ENCODE results near the gene EMP2. TPM values are rescaled to one million over a fixed set of nuclear protein-coding genes. Genes with fewer than 3 reads are reported as not detected.

EMP2 gene
- total and polyA plus RNA-seq, 8 donors = 10.7 to 60.9 (median 38.8) TPM

DNA sequence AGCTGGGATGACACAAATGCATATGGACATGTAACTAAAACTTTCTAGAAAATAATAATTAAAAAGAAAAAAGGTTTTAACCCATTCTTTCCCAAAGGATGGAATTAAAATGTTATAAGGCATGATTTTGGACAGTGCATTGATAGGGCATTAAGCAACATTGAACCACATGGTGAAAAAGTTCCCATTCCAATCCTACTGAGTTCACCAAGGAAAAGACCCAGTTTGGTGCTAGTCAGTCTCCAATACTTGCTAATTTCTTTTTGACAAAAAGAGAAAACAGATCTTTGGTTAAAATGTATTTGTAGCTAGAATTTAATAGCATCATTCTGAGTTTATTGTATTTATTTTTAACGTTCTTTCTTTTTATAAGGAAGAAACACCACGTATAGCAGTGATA lies 28.1 kb downstream of the EMP2 start:
- Histone ChIP-seq H3K9me3 (peaks cover 0 to 12% (median 8%) of the 10 kb centered on the region in 4 donors), H3K36me3 (peaks cover 1 to 25% (median 10%) of the 10 kb centered on the region in 4 donors), H3K4me3 (no peak overlapping the region), H3K27ac (no peak overlapping the region), H3K27me3 (no peaks in the 10 kb centered on the region), H3K4me1 (peaks cover 0 to 44% (median 16%) of the 10 kb centered on the region in 4 donors)
- no peak for DNase-seq
- intact Hi-C loops (cut with DNase I; ENCODE audit: low total_unique reads) = no loop called here
- WGBS, 5 donors = 82 to 93% (median 85%) methylated on average over 2 of the region's 2 CpGs
- TF ChIP-seq POLR2A (IDR thresholded peaks at IDR 0.05) = no peak

DNA sequence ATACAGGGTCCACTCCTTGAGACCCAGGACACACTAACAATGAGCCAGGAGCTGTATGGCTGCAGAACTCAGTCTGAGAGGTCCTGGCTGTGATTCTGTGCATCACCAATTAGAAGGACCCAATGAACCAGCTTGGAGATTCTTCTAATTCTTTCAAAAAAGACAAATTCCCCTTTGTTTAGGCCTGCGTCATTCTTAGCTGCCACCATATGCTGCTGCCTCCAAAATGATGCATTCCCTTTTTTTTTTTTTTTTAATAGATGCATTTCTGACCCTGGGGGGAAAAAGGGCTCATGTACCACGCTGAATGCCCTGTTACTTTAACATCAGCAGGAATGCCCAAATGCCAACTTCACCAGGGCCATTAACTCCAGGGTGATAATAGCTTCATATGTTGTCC lies 28.5 kb downstream of the EMP2 start:
- Histone ChIP-seq H3K4me3 (no peak overlapping the region), H3K4me1 (peaks cover 0 to 40% (median 13%) of the 10 kb centered on the region in 4 donors), H3K36me3 (peaks cover 5 to 29% (median 14%) of the 10 kb centered on the region in 4 donors), H3K9me3 (peaks cover 0 to 12% (median 8%) of the 10 kb centered on the region in 4 donors), H3K27ac (no peak overlapping the region), H3K27me3 (no peaks in the 10 kb centered on the region)
- intact Hi-C loops (cut with DNase I; ENCODE audit: low total_unique reads) = no loop called here
- TF ChIP-seq, protein P1, sequence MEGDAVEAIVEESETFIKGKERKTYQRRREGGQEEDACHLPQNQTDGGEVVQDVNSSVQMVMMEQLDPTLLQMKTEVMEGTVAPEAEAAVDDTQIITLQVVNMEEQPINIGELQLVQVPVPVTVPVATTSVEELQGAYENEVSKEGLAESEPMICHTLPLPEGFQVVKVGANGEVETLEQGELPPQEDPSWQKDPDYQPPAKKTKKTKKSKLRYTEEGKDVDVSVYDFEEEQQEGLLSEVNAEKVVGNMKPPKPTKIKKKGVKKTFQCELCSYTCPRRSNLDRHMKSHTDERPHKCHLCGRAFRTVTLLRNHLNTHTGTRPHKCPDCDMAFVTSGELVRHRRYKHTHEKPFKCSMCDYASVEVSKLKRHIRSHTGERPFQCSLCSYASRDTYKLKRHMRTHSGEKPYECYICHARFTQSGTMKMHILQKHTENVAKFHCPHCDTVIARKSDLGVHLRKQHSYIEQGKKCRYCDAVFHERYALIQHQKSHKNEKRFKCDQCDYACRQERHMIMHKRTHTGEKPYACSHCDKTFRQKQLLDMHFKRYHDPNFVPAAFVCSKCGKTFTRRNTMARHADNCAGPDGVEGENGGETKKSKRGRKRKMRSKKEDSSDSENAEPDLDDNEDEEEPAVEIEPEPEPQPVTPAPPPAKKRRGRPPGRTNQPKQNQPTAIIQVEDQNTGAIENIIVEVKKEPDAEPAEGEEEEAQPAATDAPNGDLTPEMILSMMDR (IDR thresholded peaks at IDR 0.05) = no peak
- TF ChIP-seq POLR2AphosphoS5 (IDR thresholded peaks at IDR 0.05) = no peak
- TF ChIP-seq POLR2A (IDR thresholded peaks at IDR 0.05) = no peak
- TF ChIP-seq EP300 (IDR thresholded peaks at IDR 0.05) = no peak
- DNase-seq = no peak
- WGBS, 5 donors = 79 to 92% (median 84%) methylated on average over 2 of the region's 2 CpGs

DNA sequence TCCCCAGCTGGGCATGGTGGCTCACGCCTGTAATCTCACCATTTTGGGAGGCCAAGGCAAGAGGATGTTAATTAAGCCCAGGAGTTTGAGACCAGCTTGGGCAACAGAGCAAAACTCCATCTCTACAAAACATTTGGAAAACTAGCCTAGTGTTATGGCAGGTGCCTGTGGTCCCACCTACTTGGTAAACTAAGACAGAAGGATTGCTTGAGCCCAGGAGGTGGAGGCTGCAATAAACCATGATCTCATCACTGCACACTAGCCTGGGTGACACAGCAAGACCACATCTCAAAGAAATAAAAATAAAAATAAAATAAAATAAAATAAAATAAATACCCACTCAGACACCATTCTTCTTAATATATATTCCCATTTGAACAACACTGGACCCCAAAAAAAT lies 32.0 kb downstream of the EMP2 start:
- Histone ChIP-seq H3K36me3 (peaks cover 31 to 63% (median 49%) of the 10 kb centered on the region in 4 donors), H3K9me3 (peaks cover 0 to 12% (median 8%) of the 10 kb centered on the region in 4 donors), H3K4me1 (peaks cover 0 to 20% (median under 1%) of the 10 kb centered on the region in 4 donors), H3K27ac (no peak overlapping the region), H3K27me3 (no peaks in the 10 kb centered on the region), H3K4me3 (no peak overlapping the region)
- TF ChIP-seq EP300 (IDR thresholded peaks at IDR 0.05) (no peak), POLR2AphosphoS5 (IDR thresholded peaks at IDR 0.05) (no peak), POLR2A (IDR thresholded peaks at IDR 0.05) (no peak)
- TF ChIP-seq, protein P1 (IDR thresholded peaks at IDR 0.05) = no peak
- WGBS, 5 donors = 94 to 100% (median 98%) methylated on average over 1 of the region's 1 CpG
- intact Hi-C loops (cut with DNase I; ENCODE audit: low total_unique reads) = no loop called here
- DNase-seq = no peak

DNA sequence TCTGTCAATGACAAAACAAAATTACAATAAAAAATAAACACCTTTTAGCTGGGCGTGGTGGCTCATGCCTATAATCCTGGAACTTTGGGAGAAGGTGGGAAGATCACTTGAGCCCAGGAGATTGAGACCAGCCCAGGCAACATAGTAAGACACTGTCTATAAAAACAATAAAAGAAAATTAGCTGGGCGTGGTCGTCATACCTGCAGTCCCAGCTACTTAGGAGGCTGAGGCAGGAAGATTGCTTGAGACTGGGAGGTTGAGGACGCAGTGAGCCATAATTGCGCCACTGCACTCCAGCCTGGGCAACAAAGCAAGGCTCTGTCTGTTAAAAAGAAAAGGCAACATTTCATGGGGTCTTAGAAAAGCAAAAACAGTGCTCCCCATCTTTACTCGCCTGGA lies 32.7 kb downstream of the EMP2 start:
- Histone ChIP-seq H3K4me3 (no peak overlapping the region), H3K27ac (no peak overlapping the region), H3K9me3 (peaks cover 0 to 12% (median 8%) of the 10 kb centered on the region in 4 donors), H3K36me3 (peaks cover 36 to 70% (median 56%) of the 10 kb centered on the region in 4 donors), H3K27me3 (no peaks in the 10 kb centered on the region), H3K4me1 (peaks cover 0 to 13% (median 0%) of the 10 kb centered on the region in 4 donors)
- intact Hi-C loops (cut with DNase I; ENCODE audit: low total_unique reads) = no loop called here
- WGBS, 5 donors = 91 to 98% (median 94%) methylated on average over 6 of the region's 6 CpGs
- DNase-seq = no peak
- TF ChIP-seq POLR2A (IDR thresholded peaks at IDR 0.05) = no peak
- TF ChIP-seq POLR2AphosphoS5 (IDR thresholded peaks at IDR 0.05) = no peak
- no peak for TF ChIP-seq EP300 (IDR thresholded peaks at IDR 0.05)
- TF ChIP-seq, protein P1 (IDR thresholded peaks at IDR 0.05) = no peak

DNA sequence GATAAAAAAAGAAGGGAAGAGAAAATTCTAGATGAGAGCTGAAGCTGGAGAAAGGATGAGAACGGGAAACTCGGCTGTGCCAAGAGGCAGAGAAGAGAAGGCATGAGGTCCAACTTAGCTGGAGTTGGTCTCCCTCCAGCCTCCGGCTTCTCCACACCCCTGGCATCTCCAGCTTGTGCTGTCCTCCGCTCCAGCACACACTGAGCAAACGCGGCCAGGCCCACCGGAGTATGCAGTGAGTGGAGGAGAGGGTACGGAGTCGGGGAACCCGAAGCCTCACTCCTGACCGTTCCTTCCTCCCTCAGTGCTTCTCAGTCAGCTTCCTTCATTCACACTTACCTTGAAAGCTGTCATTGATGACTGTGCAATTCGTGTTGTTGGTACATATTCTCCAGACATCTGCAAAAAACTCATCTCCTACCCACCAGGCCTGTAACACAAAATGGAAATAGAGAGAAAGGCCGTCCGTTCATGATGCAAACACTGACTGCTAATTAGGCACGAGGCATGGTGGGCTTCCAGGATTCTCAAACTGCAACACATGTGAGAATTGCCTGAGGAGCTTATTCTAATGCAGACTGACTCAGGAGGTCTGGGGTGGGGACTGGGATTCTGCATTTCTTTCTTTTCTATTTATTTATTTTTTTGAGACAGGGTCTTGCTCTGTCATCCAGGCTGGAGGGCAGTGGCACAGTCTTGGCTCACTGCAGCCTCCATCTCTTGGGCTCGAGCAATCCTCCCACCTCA lies 37.0 kb downstream of the EMP2 start:
- Histone ChIP-seq H3K4me3 (no peak overlapping the region), H3K27ac (no peak overlapping the region), H3K9me3 (peaks cover 0 to 4% (median under 1%) of the 10 kb centered on the region in 4 donors), H3K36me3 (peaks cover 36 to 98% (median 91%) of the 10 kb centered on the region in 4 donors), H3K27me3 (no peaks in the 10 kb centered on the region), H3K4me1 (peaks cover 0 to 4% (median 0%) of the 10 kb centered on the region in 4 donors)
- WGBS, 5 donors = 88 to 91% (median 90%) methylated on average over 16 of the region's 16 CpGs
- intact Hi-C loops (cut with DNase I; ENCODE audit: low total_unique reads) = no loop called here
- TF ChIP-seq POLR2A (IDR thresholded peaks at IDR 0.05) (no peak), EP300 (IDR thresholded peaks at IDR 0.05) (no peak), POLR2AphosphoS5 (IDR thresholded peaks at IDR 0.05) (no peak)
- TF ChIP-seq, protein P1 (IDR thresholded peaks at IDR 0.05) = no peak
- no peak for DNase-seq
